ENCODE results near the gene STRN. TPM values are rescaled to one million over a fixed set of nuclear protein-coding genes. Genes with fewer than 3 reads are reported as not detected.
"Not testable (repeated sequence)": the region's sequence is repeated elsewhere in the genome, so short reads cannot be mapped to it uniquely, and the experiment has no call there.

The STRN gene
- total RNA-seq, 1 donor from 2014 or later, result 26.1 TPM

GRCh38 chr2:37000988-37001556 lies 34.7 kb upstream of the STRN start:
- no peak overlapping the region for H3K27ac Mint-ChIP-seq
- peaks cover 28% of the 10 kb centered on the region for H3K36me3 Mint-ChIP-seq
- H3K9me3 Mint-ChIP-seq, result no peaks in the 10 kb centered on the region
- no peak for DNase-seq (ENCODE audit: extremely low spot score, unreplicated experiment)
- H3K4me3 Mint-ChIP-seq, result no peak overlapping the region
- H3K4me1 Mint-ChIP-seq (ENCODE audit: unreplicated experiment), result no peaks in the 10 kb centered on the region
- TF ChIP-seq, protein P1, sequence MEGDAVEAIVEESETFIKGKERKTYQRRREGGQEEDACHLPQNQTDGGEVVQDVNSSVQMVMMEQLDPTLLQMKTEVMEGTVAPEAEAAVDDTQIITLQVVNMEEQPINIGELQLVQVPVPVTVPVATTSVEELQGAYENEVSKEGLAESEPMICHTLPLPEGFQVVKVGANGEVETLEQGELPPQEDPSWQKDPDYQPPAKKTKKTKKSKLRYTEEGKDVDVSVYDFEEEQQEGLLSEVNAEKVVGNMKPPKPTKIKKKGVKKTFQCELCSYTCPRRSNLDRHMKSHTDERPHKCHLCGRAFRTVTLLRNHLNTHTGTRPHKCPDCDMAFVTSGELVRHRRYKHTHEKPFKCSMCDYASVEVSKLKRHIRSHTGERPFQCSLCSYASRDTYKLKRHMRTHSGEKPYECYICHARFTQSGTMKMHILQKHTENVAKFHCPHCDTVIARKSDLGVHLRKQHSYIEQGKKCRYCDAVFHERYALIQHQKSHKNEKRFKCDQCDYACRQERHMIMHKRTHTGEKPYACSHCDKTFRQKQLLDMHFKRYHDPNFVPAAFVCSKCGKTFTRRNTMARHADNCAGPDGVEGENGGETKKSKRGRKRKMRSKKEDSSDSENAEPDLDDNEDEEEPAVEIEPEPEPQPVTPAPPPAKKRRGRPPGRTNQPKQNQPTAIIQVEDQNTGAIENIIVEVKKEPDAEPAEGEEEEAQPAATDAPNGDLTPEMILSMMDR (conservative IDR thresholded peaks at IDR 0.05), result no peak
- no peaks in the 10 kb centered on the region for H3K27me3 Mint-ChIP-seq

DNA sequence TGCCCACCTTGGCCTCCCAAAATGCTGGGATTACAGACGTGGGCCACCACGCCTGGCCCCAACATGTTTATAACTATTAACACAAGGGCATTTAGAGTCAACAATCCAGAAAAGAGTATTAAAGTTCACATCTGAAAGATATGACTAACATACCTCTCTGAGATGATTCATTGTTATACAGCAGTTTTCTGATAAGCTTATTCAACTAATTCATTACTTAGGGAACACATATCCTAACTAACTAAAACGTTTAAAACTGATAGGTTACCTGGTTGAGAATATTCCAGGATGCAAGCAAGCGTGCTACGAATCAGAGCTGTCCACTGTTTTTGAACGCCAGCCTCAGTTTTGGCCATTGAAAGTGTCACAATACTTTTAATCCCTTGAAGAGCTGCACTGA lies 34.0 kb upstream of the STRN start:
- no peak overlapping the region for H3K4me3 Mint-ChIP-seq
- no peaks in the 10 kb centered on the region for H3K9me3 Mint-ChIP-seq
- H3K27me3 Mint-ChIP-seq, result no peaks in the 10 kb centered on the region
- H3K27ac Mint-ChIP-seq, result no peak overlapping the region
- DNase-seq (ENCODE audit: extremely low spot score, unreplicated experiment), result no peak
- TF ChIP-seq, protein P1 (conservative IDR thresholded peaks at IDR 0.05), result no peak
- H3K36me3 Mint-ChIP-seq, result peaks cover 28% of the 10 kb centered on the region
- H3K4me1 Mint-ChIP-seq (ENCODE audit: unreplicated experiment), result no peaks in the 10 kb centered on the region

GRCh38 chr2:36999416-36999815 lies 33.1 kb upstream of the STRN start:
- not testable (repeated sequence) for H3K4me3 Mint-ChIP-seq; DNase-seq (ENCODE audit: extremely low spot score, unreplicated experiment); H3K27me3 Mint-ChIP-seq; H3K4me1 Mint-ChIP-seq (ENCODE audit: unreplicated experiment); H3K9me3 Mint-ChIP-seq; H3K27ac Mint-ChIP-seq
- H3K36me3 Mint-ChIP-seq, result peaks cover 21% of the 10 kb centered on the region

DNA sequence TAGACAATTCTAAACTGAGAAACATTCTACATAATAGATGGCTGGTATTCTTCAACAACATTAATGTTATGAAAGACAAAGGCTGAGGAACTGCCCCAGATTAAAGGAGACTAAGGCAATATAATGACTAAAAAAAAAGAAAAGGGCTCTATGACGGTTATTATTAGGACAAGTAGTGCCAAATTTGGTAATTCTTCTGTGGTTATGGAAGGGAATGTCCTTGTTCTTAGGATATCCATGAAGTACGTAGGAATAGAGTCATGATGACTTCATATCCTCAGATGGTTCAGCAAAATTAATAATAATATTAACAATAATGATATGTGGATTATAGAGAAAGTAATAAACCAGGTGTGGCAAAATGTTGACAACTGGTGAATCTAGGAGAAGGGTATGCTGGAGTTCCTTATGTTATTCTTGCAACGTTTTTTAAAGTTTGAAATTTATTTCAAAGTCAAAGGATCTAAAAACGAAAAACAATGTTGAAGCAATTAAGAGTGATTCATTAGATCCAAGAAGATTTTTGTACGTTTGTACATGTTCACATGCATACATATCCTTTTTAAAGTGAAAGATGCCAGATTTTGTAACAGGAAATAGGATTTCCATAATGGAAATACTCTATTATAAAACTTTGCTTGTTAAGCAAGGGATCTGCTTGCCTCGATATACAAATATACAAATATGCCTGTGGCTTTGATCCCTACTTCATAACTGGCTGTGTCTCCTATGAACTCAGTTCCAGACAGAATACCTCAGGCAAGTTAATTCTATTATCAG lies 27.7 kb upstream of the STRN start:
- Mint-ChIP-seq H3K4me1 (ENCODE audit: unreplicated experiment) (no peaks in the 10 kb centered on the region), H3K36me3 (peaks cover 25% of the 10 kb centered on the region), H3K27me3 (no peaks in the 10 kb centered on the region), H3K9me3 (no peaks in the 10 kb centered on the region), H3K4me3 (no peak overlapping the region), H3K27ac (no peak overlapping the region)
- TF ChIP-seq, protein P1 (conservative IDR thresholded peaks at IDR 0.05), result no peak
- no peak for DNase-seq (ENCODE audit: extremely low spot score, unreplicated experiment)

GRCh38 chr2:36988008-36988407 lies 21.7 kb upstream of the STRN start:
- Mint-ChIP-seq H3K4me3 (no peak overlapping the region), H3K27ac (no peak overlapping the region), H3K4me1 (ENCODE audit: unreplicated experiment) (no peaks in the 10 kb centered on the region), H3K27me3 (no peaks in the 10 kb centered on the region), H3K36me3 (peaks cover 9% of the 10 kb centered on the region), H3K9me3 (no peaks in the 10 kb centered on the region)
- TF ChIP-seq, protein P1 (conservative IDR thresholded peaks at IDR 0.05), result no peak
- no peak for DNase-seq (ENCODE audit: extremely low spot score, unreplicated experiment)

DNA sequence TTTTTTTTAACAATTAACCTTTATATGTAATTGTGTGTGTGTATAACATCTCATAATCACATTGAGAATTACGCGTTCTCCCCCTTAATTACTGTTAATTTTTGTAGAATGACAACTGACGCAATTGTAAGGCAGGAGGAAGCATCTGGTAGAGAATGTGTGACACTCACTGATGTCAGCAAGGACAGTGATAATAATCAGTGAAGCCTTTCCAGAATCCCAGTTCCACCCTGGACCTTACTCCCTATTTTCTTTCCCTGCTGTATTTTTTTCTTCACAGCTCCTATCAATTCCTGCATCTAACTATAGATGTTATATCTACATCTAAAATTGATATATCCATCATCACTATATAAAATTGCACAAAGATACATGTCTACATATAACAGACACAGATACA lies 16.1 kb upstream of the STRN start:
- Mint-ChIP-seq H3K9me3 (no peaks in the 10 kb centered on the region), H3K36me3 (peaks cover 7% of the 10 kb centered on the region), H3K4me1 (ENCODE audit: unreplicated experiment) (no peaks in the 10 kb centered on the region), H3K4me3 (no peak overlapping the region), H3K27ac (no peak overlapping the region), H3K27me3 (no peaks in the 10 kb centered on the region)
- TF ChIP-seq, protein P1 (conservative IDR thresholded peaks at IDR 0.05), result no peak
- no peak for DNase-seq (ENCODE audit: extremely low spot score, unreplicated experiment)
